ENCODE results near the gene CALCOCO1. TPM values are rescaled to one million over a fixed set of nuclear protein-coding genes. Genes with fewer than 3 reads are reported as not detected.
A peak's percentile ranks its signal among the peaks of the same experiment; 100 is the strongest.

CALCOCO1 gene
- total and polyA plus RNA-seq, 2 of the 8 experiments (the other 6 are each of a cell fraction or from before 2014, with no cell fraction given): 20.3 to 39.3 TPM

- FAIRE-seq (no peak), DNase-seq (ENCODE audit: low read depth in 1 of 2, low spot score in 2 of 2) (no peak)
- no peak overlapping the region for H3K4me3 ChIP-seq (ENCODE audit: extremely low read depth in 1 of 4, insufficient read depth in 2 of 4, low read depth in 3 of 4, low read length in 4 of 4)
- 0 out of 4 replicates have a peak overlapping the region, but pooled peaks of 1 of the 2 experiments have one; percentile 36 for H3K4me2 ChIP-seq (ENCODE audit: insufficient read depth in 1 of 2, low read depth in 2 of 2, low read length in 2 of 2)
- H4K8ac ChIP-seq (ENCODE audit: extremely low read depth, insufficient read depth, low read length): no peak overlapping the region
- H3K23ac ChIP-seq (ENCODE audit: insufficient read length): no peak overlapping the region
- no peak overlapping the region for H3K9ac ChIP-seq (replicated peaks in 1 of 4; ENCODE audit: extremely low read depth in 1 of 4, low read depth in 3 of 4, low read length in 3 of 4)
- TF ChIP-seq KDM5A (IDR thresholded peaks at IDR 0.05; ENCODE audit: low read length) (no peak), TAF7 (optimal IDR thresholded peaks at IDR 0.05; ENCODE audit: borderline replicate concordance, low read depth, low read length) (no peak), SP1 (IDR thresholded peaks at IDR 0.05; ENCODE audit: low read depth, low read length) (no peak), TBP (IDR thresholded peaks at IDR 0.05; ENCODE audit: low read depth, low read length) (no peak), CBX5 (IDR thresholded peaks at IDR 0.05; ENCODE audit: low read depth, low read length) (no peak), EZH2 (IDR thresholded peaks at IDR 0.05; ENCODE audit: low read depth, low read length, severe bottlenecking) (no peak), USF2 (IDR thresholded peaks at IDR 0.05; ENCODE audit: low read length) (no peak), SIX5 (IDR thresholded peaks at IDR 0.05; ENCODE audit: low read depth, low read length) (no peak), TEAD4 (IDR thresholded peaks at IDR 0.05; ENCODE audit: low read depth, low read length) (no peak), SAP30 (IDR thresholded peaks at IDR 0.05; ENCODE audit: insufficient read depth, insufficient replicate concordance, low read length) (no peak)
- H3K79me1 ChIP-seq (ENCODE audit: low read depth, low read length): no peaks in the 10 kb centered on the region
- WGBS, 2 experiments (ENCODE audit: extremely low coverage in 1 of 2, insufficient coverage in 1 of 2, insufficient read length in 1 of 2, insufficient replicate concordance in 2 of 2, low coverage in 1 of 2, low lambda C conversion rate in 2 of 2, missing lambda C conversion rate in 1 of 2): 97% methylated on average over 2 of the region's 2 CpGs; no CpG with 5 or more reads in 1 of the 2 experiments
- H2BK12ac ChIP-seq (ENCODE audit: low read depth, low read length): no peak overlapping the region
- H3K23me2 ChIP-seq (ENCODE audit: low read depth, low read length): no peaks in the 10 kb centered on the region
- no peak overlapping the region for H3K56ac ChIP-seq (replicated peaks; ENCODE audit: insufficient read length, low read depth, low read length)
- ChIA-PET POLR2A (ENCODE audit: partially characterized antibody) (interaction anchor here (0.9 to 15.7 kb wide), 13 partner anchors 8 to 159 kb away, joined by 3 to 246 read pairs (median 4); partner anchors contain the start of genes ATP5MC2 and TARBP2), CTCF (ENCODE audit: partially characterized antibody) (interaction anchor here (0.9 to 2.1 kb wide), 6 partner anchors 9 to 116 kb away, joined by 3 to 7 read pairs (median 4); partner anchors contain the start of gene ATP5MC2)
- H3K14ac ChIP-seq (ENCODE audit: insufficient read length): no peak overlapping the region
- no peak overlapping the region for H2BK15ac ChIP-seq (ENCODE audit: low read length)
- no peak overlapping the region for H3K4ac ChIP-seq (replicated peaks; ENCODE audit: insufficient read length, low read depth, low read length)
- no peaks in the 10 kb centered on the region for H3K27me3 ChIP-seq (replicated peaks in 1 of 4; ENCODE audit: control insufficient read depth in 3 of 4, extremely low read depth in 1 of 4, insufficient read depth in 3 of 4, low read length in 3 of 4)
- peaks cover 3 to 13% (median 4%) of the 10 kb centered on the region in 4 experiments; a peak in 5 of 7 replicates for H3K4me1 ChIP-seq (replicated peaks in 1 of 4; ENCODE audit: control insufficient read depth in 3 of 4, insufficient read depth in 4 of 4, low read length in 3 of 4)
- H3K79me2 ChIP-seq (ENCODE audit: control insufficient read depth in 1 of 2, insufficient read depth in 2 of 2, low read length in 2 of 2): no peaks in the 10 kb centered on the region
- H4K20me1 ChIP-seq (replicated peaks in 1 of 2; ENCODE audit: control insufficient read depth in 1 of 2, insufficient read depth in 2 of 2, low read length in 2 of 2): no peaks in the 10 kb centered on the region
- H3K18ac ChIP-seq (ENCODE audit: extremely low read depth, low read length): no peak overlapping the region
- H3K27ac ChIP-seq (ENCODE audit: low read depth, low read length): 0 out of 2 replicates have a peak overlapping the region, but pooled peaks have one; percentile 16
- no peak overlapping the region for H2AK5ac ChIP-seq (ENCODE audit: low read depth, low read length)
- no peaks in the 10 kb centered on the region for H3K9me3 ChIP-seq (ENCODE audit: insufficient read depth in 2 of 2, low read depth in 1 of 2, low read length in 1 of 2)
- no peak overlapping the region for H2BK5ac ChIP-seq (ENCODE audit: low read depth, low read length)
- H2AFZ ChIP-seq (ENCODE audit: low read length): no peak overlapping the region
- peaks cover under 1 to 17% (median 8%) of the 10 kb centered on the region in 4 experiments; a peak in 6 of 8 replicates for H3K36me3 ChIP-seq (ENCODE audit: control insufficient read depth in 2 of 4, insufficient read depth in 4 of 4, low read length in 3 of 4)
- no peak overlapping the region for H2BK20ac ChIP-seq (ENCODE audit: low read length)
- no peak overlapping the region for H4K91ac ChIP-seq (replicated peaks; ENCODE audit: insufficient read length, low read length)
- H4K5ac ChIP-seq (ENCODE audit: insufficient read length, low read depth, low read length): no peak overlapping the region
- no peak overlapping the region for H2BK120ac ChIP-seq (replicated peaks; ENCODE audit: low read depth, low read length)
These were observed 67.7 kb downstream of the CALCOCO1 start for GRCh38 chr12:53659571-53659981.
